Measurements from ENCODE around the gene ADORA2B.
"Not testable (repeated sequence)": the region's sequence is repeated elsewhere in the genome, so short reads cannot be mapped to it uniquely, and the experiment has no call there.

Gene ADORA2B

GRCh38 chr17:15907290-15907689 lies 37.6 kb upstream of the ADORA2B start:
- no peaks in the 10 kb centered on the region for H3K27me3 ChIP-seq
- TF ChIP-seq CTCF (IDR thresholded peaks at IDR 0.05): no peak
- H3K4me3 ChIP-seq: no peak overlapping the region
- DNase-seq: no peak
- H3K9me3 ChIP-seq: no peaks in the 10 kb centered on the region
- no peaks in the 10 kb centered on the region for H3K36me3 ChIP-seq
- intact Hi-C loops (cut with DNase I; ENCODE audit: low total_unique reads): no loop called here
- H3K4me1 ChIP-seq: no peaks in the 10 kb centered on the region
- H3K27ac ChIP-seq: no peak overlapping the region

DNA sequence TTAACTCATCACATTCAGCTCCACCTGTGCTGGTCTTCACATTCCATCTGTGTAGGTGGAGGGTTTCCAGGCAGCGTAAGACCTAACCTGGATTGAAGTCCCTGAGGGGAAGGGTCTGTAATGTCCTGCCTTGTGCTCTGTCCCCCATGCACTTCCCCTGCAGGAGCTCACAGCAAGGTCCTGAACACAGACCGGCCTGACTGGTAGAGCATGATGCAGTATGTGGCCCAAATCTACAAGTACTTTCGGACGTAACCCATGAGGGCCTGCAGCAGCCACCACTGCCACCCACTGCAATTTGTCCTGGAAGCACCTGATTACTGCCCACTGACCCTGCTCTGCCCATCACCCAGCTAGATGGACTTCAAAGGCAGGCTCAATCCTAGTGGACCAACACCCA lies 36.6 kb upstream of the ADORA2B start:
- H3K36me3 ChIP-seq: no peaks in the 10 kb centered on the region
- TF ChIP-seq CTCF (IDR thresholded peaks at IDR 0.05): no peak
- no peaks in the 10 kb centered on the region for H3K27me3 ChIP-seq
- no peak overlapping the region for H3K4me3 ChIP-seq
- no peak for DNase-seq
- no peaks in the 10 kb centered on the region for H3K4me1 ChIP-seq
- H3K27ac ChIP-seq: no peak overlapping the region
- H3K9me3 ChIP-seq: no peaks in the 10 kb centered on the region
- intact Hi-C loops (cut with DNase I; ENCODE audit: low total_unique reads): no loop called here

DNA sequence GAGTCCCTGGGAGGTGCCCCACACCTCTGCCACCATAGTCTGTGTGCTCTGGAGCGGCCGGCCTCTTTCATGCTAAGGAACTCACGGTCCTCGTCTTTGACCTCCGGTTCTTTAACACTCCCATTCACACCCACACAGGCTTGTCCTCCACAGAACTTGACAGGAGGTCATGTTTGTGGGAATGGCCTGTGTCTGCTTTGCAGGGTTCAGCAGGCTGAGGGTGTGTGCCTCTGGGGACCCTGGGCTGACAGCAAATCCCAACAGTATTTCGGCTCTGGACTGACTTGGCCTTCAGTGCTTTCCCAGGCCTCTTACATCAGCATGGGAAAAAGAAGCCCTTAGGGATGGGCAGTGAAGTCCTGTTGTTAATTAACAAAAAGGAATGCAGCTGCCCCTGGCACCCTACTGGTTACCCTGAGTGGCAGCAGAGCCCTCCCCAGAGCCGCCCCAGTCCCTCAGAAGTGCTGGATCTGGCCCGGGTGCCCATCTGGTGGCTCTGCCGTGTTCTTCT lies 35.4 kb upstream of the ADORA2B start:
- H3K4me3 ChIP-seq: no peak overlapping the region
- no peaks in the 10 kb centered on the region for H3K36me3 ChIP-seq
- intact Hi-C loops (cut with DNase I; ENCODE audit: low total_unique reads): no loop called here
- H3K27me3 ChIP-seq: no peaks in the 10 kb centered on the region
- DNase-seq: no peak
- no peaks in the 10 kb centered on the region for H3K9me3 ChIP-seq
- H3K4me1 ChIP-seq: no peaks in the 10 kb centered on the region
- H3K27ac ChIP-seq: no peak overlapping the region
- no peak for TF ChIP-seq CTCF (IDR thresholded peaks at IDR 0.05)

- H3K4me1 ChIP-seq: no peaks in the 10 kb centered on the region
- TF ChIP-seq CTCF (IDR thresholded peaks at IDR 0.05): no peak
- no peak overlapping the region for H3K4me3 ChIP-seq
- intact Hi-C loops (cut with DNase I; ENCODE audit: low total_unique reads): no loop called here
- no peaks in the 10 kb centered on the region for H3K9me3 ChIP-seq
- no peak overlapping the region for H3K27ac ChIP-seq
- H3K27me3 ChIP-seq: no peaks in the 10 kb centered on the region
- H3K36me3 ChIP-seq: no peaks in the 10 kb centered on the region
- DNase-seq: no peak
Measured at GRCh38 chr17:15910791-15911190, 34.1 kb upstream of the ADORA2B start.

GRCh38 chr17:15911701-15912100 lies 33.2 kb upstream of the ADORA2B start:
- H3K36me3 ChIP-seq; H3K27me3 ChIP-seq; H3K27ac ChIP-seq; intact Hi-C loops (cut with DNase I; ENCODE audit: low total_unique reads); H3K4me3 ChIP-seq; DNase-seq; H3K4me1 ChIP-seq; H3K9me3 ChIP-seq: not testable (repeated sequence)

DNA sequence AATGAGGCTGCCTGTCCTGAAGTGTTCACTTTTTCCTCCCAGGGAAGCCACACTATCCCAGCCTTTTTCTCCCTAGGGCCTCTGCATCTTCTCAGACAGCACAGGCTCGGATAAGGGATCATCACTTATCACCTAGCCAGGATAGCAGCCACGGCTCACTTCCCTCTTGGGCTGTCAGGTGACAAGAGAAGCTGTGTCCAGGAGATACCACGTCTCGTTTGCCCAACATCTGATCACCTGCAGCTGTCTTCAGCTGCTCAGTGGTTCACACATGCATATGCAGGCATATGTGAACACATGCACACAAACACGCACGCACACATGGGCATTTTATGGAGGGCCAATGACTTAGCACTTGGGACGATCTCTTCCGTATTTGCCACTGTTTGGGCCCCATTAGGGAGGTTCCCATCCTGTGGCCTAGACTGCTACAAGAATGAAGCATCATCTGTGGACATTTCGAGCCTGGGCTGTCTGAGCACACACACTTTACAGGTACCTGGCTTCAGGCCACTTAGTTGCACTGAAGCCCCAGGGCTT lies 32.4 kb upstream of the ADORA2B start:
- intact Hi-C loops (cut with DNase I; ENCODE audit: low total_unique reads): no loop called here
- Histone ChIP-seq H3K27me3 (peaks cover 0 to 8% of the 10 kb centered on the region in 2 donors), H3K4me1 (peaks cover 0 to 4% (median 3%) of the 10 kb centered on the region in 4 donors), H3K9me3 (no peaks in the 10 kb centered on the region), H3K4me3 (no peak overlapping the region), H3K36me3 (no peaks in the 10 kb centered on the region), H3K27ac (no peak overlapping the region)
- no peak for TF ChIP-seq CTCF (IDR thresholded peaks at IDR 0.05)
- no peak for DNase-seq

All from tibial artery (tissue), 4 donors.